HepG2 (cell line): ENCODE data around the gene FAAP20.
A peak's percentile ranks its signal among the peaks of the same experiment; 100 is the strongest.

ENCODE experiments used
- CTCF ChIP-seq: sonication (generic); formaldehyde crosslinking; IDR thresholded peaks from 2 replicates; pipeline ENCODE4 v1.5.0; 2020; ENCODE audit warnings: mild to moderate bottlenecking, missing genetic modification reagents, moderate library complexity
- HDAC2 ChIP-seq: sonication (generic); formaldehyde crosslinking; IDR thresholded peaks from 2 replicates; pipeline ENCODE4 v1.4.0; 2020; ENCODE audit warnings: missing genetic modification reagents
- HOXA7 ChIP-seq: sonication (generic); formaldehyde crosslinking; IDR thresholded peaks from 2 replicates; pipeline ENCODE4 v1.8.1; 2022; ENCODE audit warnings: mild to moderate bottlenecking, missing genetic modification reagents, moderate library complexity
- JDP2 ChIP-seq: sonication (generic); formaldehyde crosslinking; IDR thresholded peaks from 2 replicates; pipeline ENCODE4 v1.8.1; 2022; ENCODE audit warnings: missing genetic modification reagents, borderline replicate concordance
- MYC ChIP-seq: sonication (generic); formaldehyde crosslinking; IDR thresholded peaks from 2 replicates; pipeline ENCODE4 v1.9.0; 2021; ENCODE audit warnings: missing genetic modification reagents, borderline replicate concordance
- POLR2AphosphoS5 ChIP-seq: IDR thresholded peaks from 2 replicates; pipeline ENCODE4 v1.6.1; 2012; ENCODE audit warnings: low read depth, low read length
- RBM22 ChIP-seq: fragments of 200-400 bp; formaldehyde crosslinking; optimal IDR thresholded peaks from 2 replicates; pipeline ENCODE3; 2017; ENCODE audit warnings: mild to moderate bottlenecking, low read length, moderate library complexity
- SRSF9 ChIP-seq: fragments of 200-400 bp; formaldehyde crosslinking; IDR thresholded peaks from 2 replicates; pipeline ENCODE4 v1.6.1; 2018; ENCODE audit warnings: borderline replicate concordance, mild to moderate bottlenecking, low read depth, low read length; ENCODE audit not compliant: insufficient read depth, poor library complexity, severe bottlenecking
- ZNF652 ChIP-seq: IDR thresholded peaks from 2 replicates; pipeline ENCODE4 v1.6.1; 2016; ENCODE audit warnings: low read depth, borderline replicate concordance
- TF ChIP-seq, protein P1 (sequence below): sonication (generic); formaldehyde crosslinking; IDR thresholded peaks from 2 replicates; pipeline ENCODE4 v1.4.0; 2020; ENCODE audit warnings: missing genetic modification reagents

- TF ChIP-seq JDP2 (CRISPR knock-in tag) = no peak
- TF ChIP-seq, protein P1, sequence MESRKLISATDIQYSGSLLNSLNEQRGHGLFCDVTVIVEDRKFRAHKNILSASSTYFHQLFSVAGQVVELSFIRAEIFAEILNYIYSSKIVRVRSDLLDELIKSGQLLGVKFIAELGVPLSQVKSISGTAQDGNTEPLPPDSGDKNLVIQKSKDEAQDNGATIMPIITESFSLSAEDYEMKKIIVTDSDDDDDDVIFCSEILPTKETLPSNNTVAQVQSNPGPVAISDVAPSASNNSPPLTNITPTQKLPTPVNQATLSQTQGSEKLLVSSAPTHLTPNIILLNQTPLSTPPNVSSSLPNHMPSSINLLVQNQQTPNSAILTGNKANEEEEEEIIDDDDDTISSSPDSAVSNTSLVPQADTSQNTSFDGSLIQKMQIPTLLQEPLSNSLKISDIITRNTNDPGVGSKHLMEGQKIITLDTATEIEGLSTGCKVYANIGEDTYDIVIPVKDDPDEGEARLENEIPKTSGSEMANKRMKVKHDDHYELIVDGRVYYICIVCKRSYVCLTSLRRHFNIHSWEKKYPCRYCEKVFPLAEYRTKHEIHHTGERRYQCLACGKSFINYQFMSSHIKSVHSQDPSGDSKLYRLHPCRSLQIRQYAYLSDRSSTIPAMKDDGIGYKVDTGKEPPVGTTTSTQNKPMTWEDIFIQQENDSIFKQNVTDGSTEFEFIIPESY (CRISPR knock-in tag) = no peak; the same call in 1 of the 2 replicates
- TF ChIP-seq HOXA7 (CRISPR knock-in tag) = no peak
- no peak for TF ChIP-seq ZNF652 (CRISPR knock-in tag)
- peak; percentile 16; the same call in 1 of the 2 replicates for TF ChIP-seq CTCF (CRISPR knock-in tag)
- no peak for TF ChIP-seq POLR2AphosphoS5
- TF ChIP-seq SRSF9 = no peak
- TF ChIP-seq RBM22 = no peak
- peak; percentile 19; the same call in 1 of the 2 replicates for TF ChIP-seq HDAC2 (CRISPR knock-in tag)
- TF ChIP-seq MYC (CRISPR knock-in tag) = no peak; the same call in 1 of the 2 replicates
Measured at GRCh38 chr1:2208309-2209239, 14.0 kb upstream of the FAAP20 start.
